Neural cell (in vitro differentiated cells): ENCODE results near the gene TOR3A. TPM values are rescaled to one million over a fixed set of nuclear protein-coding genes. Genes with fewer than 3 reads are reported as not detected.

ENCODE experiments used
- H2AFZ ChIP-seq: fragments of 200-600, 300-800 bp; sonication (generic), shearing (Covaris generic); 2 replicates; pipeline ENCODE4 v1.6.0; 2014; ENCODE audit warnings: low read depth, mild to moderate bottlenecking, antibody characterized with exemption, low read length, moderate library complexity
- H3F3A ChIP-seq: fragments of 200-600 bp; shearing (Covaris generic); 2 replicates; pipeline ENCODE4 v1.6.1; 2016; ENCODE audit warnings: mild to moderate bottlenecking, moderate library complexity, mixed read lengths, antibody characterized with exemption, low read length; ENCODE audit not compliant: insufficient read depth, poor library complexity, severe bottlenecking
- H3K27ac ChIP-seq: fragments of 200-600, 300-800 bp; sonication (generic), shearing (Covaris generic); 2 replicates; pipeline ENCODE4 v1.5.1; 2014; ENCODE audit warnings: mild to moderate bottlenecking, low read length, moderate library complexity
- H3K27me3 ChIP-seq: fragments of 300-800, 200-600 bp; sonication (generic), shearing (Covaris generic); 2 replicates; pipeline ENCODE4 v1.6.0; 2014; ENCODE audit warnings: mild to moderate bottlenecking, low read depth, low read length, moderate library complexity; ENCODE audit not compliant: insufficient read depth
- H3K36me3 ChIP-seq: fragments of 300-800, 200-600 bp; sonication (generic), shearing (Covaris generic); 2 replicates; pipeline ENCODE4 v1.5.1; 2014; ENCODE audit warnings: mild to moderate bottlenecking, antibody characterized with exemption, low read length, moderate library complexity; ENCODE audit not compliant: insufficient read depth
- H3K4me2 ChIP-seq: fragments of 300-800, 200-600 bp; sonication (generic), shearing (Covaris generic); 2 replicates; pipeline ENCODE4 v1.6.0; 2014; ENCODE audit warnings: mild to moderate bottlenecking, low read length
- H3K4me3 ChIP-seq: fragments of 300-800, 200-600 bp; sonication (generic), shearing (Covaris generic); 2 replicates; pipeline ENCODE4 v1.5.1; 2014; ENCODE audit warnings: mild to moderate bottlenecking, low read length, moderate library complexity
- H3K79me2 ChIP-seq: fragments of 200-600 bp; shearing (Covaris generic); replicated peaks from 2 replicates; pipeline ENCODE4 v1.6.0; 2014; ENCODE audit warnings: mild to moderate bottlenecking, low read length, moderate library complexity; ENCODE audit not compliant: insufficient read depth
- H3K9ac ChIP-seq: fragments of 300-800, 200-600 bp; sonication (generic), shearing (Covaris generic); 2 replicates; pipeline ENCODE4 v1.6.1; 2016; ENCODE audit warnings: mild to moderate bottlenecking, low read length, mixed read lengths
- H3K9me2 ChIP-seq: fragments of 200-600 bp; shearing (Covaris generic); 2 replicates; pipeline ENCODE4 v1.6.1; 2016; ENCODE audit warnings: mild to moderate bottlenecking, low read length, mixed read lengths; ENCODE audit not compliant: insufficient read depth
- H3K9me3 ChIP-seq: fragments of 200-600, 300-800 bp; sonication (generic), shearing (Covaris generic); 2 replicates; pipeline ENCODE4 v1.6.1; 2016; ENCODE audit warnings: mild to moderate bottlenecking, mixed run types, low read length, moderate library complexity, mixed read lengths
- H4K20me1 ChIP-seq: fragments of 200-600 bp; shearing (Covaris generic); 2 replicates; pipeline ENCODE4 v1.6.1; 2016; ENCODE audit warnings: mild to moderate bottlenecking, mixed run types; ENCODE audit not compliant: insufficient read depth
- CTCF ChIP-seq: fragments of 450-650 bp; IDR thresholded peaks from 2 replicates; pipeline ENCODE4 v1.5.1; 2014; ENCODE audit warnings: antibody characterized with exemption, mild to moderate bottlenecking, moderate library complexity; ENCODE audit not compliant: poor library complexity, severe bottlenecking
- EP300 ChIP-seq: fragments of 450-650 bp; conservative IDR thresholded peaks from 2 replicates; pipeline ENCODE4 v1.6.1; 2014; ENCODE audit warnings: antibody characterized with exemption, mild to moderate bottlenecking, moderate library complexity; ENCODE audit not compliant: poor library complexity, severe bottlenecking
- EZH2 ChIP-seq: fragments of 200-600, 300-800 bp; shearing (Covaris generic), sonication (generic); IDR thresholded peaks from 2 replicates; pipeline ENCODE4 v1.6.1; 2014; ENCODE audit warnings: antibody characterized with exemption, low read length, borderline replicate concordance, mild to moderate bottlenecking; ENCODE audit not compliant: insufficient read depth, poor library complexity, severe bottlenecking
- MXI1 ChIP-seq: fragments of 450-650 bp; conservative IDR thresholded peaks from 2 replicates; pipeline ENCODE4 v1.6.1; 2014; ENCODE audit warnings: antibody characterized with exemption, mild to moderate bottlenecking; ENCODE audit not compliant: poor library complexity, severe bottlenecking
- POLR2AphosphoS5 ChIP-seq: IDR thresholded peaks from 2 replicates; pipeline ENCODE4 v1.6.1; 2012
- RAD21 ChIP-seq: fragments of 450-650 bp; conservative IDR thresholded peaks from 2 replicates; pipeline ENCODE4 v1.6.1; 2014; ENCODE audit warnings: antibody characterized with exemption, mild to moderate bottlenecking, moderate library complexity
- REST ChIP-seq: IDR thresholded peaks from 2 replicates; pipeline ENCODE4 v1.6.1; 2012; ENCODE audit warnings: borderline replicate concordance
- SMC3 ChIP-seq: fragments of 450-650 bp; conservative IDR thresholded peaks from 2 replicates; pipeline ENCODE4 v1.6.1; 2014; ENCODE audit warnings: antibody characterized with exemption, mild to moderate bottlenecking, moderate library complexity; ENCODE audit not compliant: poor library complexity
- TAF1 ChIP-seq: IDR thresholded peaks from 2 replicates; pipeline ENCODE4 v1.6.1; 2012; ENCODE audit warnings: low read depth
- polyA plus RNA-seq: library from polyadenylated mRNA; depleted of rRNA; stranded (reverse); fragments of >200 nt; gene quantifications from 2 replicates; pipeline ENCODE4 v1.2.3, GENCODE V29; 2014

TOR3A gene
- polyA plus RNA-seq, 1 donor from 2014 or later, result 13.5 TPM

DNA sequence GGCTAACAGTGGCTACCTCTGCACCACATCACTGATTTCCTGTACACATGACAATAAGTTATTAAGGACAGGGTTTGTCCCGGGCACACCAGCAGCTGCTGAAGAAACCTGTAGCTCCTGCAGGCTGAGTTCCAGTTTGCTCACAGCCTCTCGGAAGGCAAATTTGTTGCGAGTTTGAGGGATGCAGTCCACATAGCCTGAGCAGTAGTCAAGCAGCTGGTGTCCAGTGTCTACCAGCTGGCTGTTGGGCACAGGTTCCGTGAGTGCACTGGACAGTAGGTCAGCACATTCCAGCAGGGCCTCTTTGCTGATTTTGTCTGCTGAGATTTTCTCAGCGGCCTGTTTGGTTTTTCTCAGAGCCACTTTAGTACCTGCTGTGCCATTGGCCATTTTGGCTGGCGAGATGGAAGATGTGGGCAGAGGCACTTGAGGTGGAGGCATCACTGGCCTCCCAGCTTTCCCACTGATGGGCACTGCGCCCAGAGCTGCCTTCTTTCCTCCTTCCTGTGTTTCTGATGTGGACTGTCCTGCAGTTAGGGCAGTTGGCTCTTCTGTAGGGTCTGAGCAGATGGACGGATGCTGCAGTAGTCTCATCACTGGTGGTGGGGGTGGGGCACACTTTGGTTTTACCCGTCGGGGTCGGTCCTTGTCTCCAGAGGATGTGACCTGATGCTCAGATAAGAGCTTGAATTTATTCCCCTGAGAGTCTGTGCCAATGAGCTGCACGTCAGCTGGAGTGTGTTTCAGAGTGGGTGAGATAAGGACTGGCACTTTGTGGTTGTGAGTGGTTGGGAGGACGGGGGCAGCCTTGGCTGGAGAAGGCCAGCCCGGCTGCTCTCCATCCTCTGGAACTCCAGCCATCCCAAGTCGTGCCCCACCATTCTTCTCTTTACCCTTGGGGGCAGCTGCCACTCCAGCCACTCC, 26.1 kb downstream of the TOR3A start:
- Histone ChIP-seq H3K9me2 (no peaks in the 10 kb centered on the region), H3K4me2 (no peak overlapping the region), H4K20me1 (no peaks in the 10 kb centered on the region), H3F3A (no peaks in the 10 kb centered on the region), H3K36me3 (peaks cover 5% of the 10 kb centered on the region), H3K9me3 (no peaks in the 10 kb centered on the region), H2AFZ (no peak overlapping the region), H3K27me3 (no peaks in the 10 kb centered on the region), H3K9ac (no peak overlapping the region), H3K27ac (no peak overlapping the region), H3K79me2 (no peaks in the 10 kb centered on the region), H3K4me3 (no peak overlapping the region)
- TF ChIP-seq SMC3 (no peak), EZH2 (no peak), RAD21 (no peak), POLR2AphosphoS5 (no peak), REST (no peak), CTCF (no peak), EP300 (no peak), MXI1 (no peak), TAF1 (no peak)

- H2AFZ ChIP-seq, result no peak overlapping the region
- peaks cover 5% of the 10 kb centered on the region for H3K36me3 ChIP-seq
- H3K4me3 ChIP-seq, result no peak overlapping the region
- no peaks in the 10 kb centered on the region for H3K9me3 ChIP-seq
- H3K79me2 ChIP-seq, result no peaks in the 10 kb centered on the region
- H3K4me2 ChIP-seq, result no peak overlapping the region
- no peaks in the 10 kb centered on the region for H3F3A ChIP-seq
- no peak for TF ChIP-seq CTCF
- TF ChIP-seq SMC3, result no peak
- TF ChIP-seq EP300, result no peak
- H3K9ac ChIP-seq, result no peak overlapping the region
- no peaks in the 10 kb centered on the region for H3K9me2 ChIP-seq
- H3K27ac ChIP-seq, result no peak overlapping the region
- no peaks in the 10 kb centered on the region for H3K27me3 ChIP-seq
- no peaks in the 10 kb centered on the region for H4K20me1 ChIP-seq
Measured at GRCh38 chr1:179108644-179109043, 26.8 kb downstream of the TOR3A start.
